ENCODE results near the gene RANBP1.

DNA sequence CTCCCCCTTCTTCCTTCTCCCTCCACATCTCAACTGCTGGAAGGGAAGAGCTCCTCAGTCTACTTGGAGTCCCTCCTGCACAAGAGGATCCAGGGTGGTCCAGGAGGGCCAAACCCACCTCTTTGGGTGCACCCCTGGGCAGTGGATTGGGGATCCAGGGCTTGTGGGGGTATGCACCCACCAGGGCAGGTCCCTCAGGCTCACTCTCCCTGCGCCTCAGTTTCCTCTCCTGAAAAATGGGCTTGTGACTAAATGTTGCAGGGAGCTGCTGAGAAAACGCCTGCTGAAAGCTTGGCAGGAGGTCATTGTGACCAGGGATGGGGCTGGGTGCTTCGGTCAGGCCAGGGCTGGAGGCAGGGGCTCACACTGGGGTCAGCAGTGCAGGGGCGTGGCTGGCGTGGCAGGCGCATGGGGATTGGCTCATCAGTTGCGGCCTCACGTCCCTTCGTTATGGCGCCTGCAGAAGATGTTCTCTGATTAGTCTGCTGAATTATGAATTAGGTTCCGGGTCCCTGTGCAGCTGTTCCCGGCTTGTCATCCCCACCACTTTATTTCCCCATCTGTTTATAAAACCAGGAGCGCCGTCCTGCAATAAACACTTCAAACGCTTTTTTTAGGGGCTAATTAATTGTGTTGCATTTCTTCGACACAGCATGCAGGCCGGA is 60.6 kb downstream of the RANBP1 start:
- TF ChIP-seq, protein P1, sequence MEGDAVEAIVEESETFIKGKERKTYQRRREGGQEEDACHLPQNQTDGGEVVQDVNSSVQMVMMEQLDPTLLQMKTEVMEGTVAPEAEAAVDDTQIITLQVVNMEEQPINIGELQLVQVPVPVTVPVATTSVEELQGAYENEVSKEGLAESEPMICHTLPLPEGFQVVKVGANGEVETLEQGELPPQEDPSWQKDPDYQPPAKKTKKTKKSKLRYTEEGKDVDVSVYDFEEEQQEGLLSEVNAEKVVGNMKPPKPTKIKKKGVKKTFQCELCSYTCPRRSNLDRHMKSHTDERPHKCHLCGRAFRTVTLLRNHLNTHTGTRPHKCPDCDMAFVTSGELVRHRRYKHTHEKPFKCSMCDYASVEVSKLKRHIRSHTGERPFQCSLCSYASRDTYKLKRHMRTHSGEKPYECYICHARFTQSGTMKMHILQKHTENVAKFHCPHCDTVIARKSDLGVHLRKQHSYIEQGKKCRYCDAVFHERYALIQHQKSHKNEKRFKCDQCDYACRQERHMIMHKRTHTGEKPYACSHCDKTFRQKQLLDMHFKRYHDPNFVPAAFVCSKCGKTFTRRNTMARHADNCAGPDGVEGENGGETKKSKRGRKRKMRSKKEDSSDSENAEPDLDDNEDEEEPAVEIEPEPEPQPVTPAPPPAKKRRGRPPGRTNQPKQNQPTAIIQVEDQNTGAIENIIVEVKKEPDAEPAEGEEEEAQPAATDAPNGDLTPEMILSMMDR (IDR thresholded peaks at IDR 0.05): no peak
- no peak for TF ChIP-seq POLR2A (IDR thresholded peaks at IDR 0.05)
